Adrenal gland (tissue), 5 donors: ENCODE data around the gene INSYN2A.

Source experiments
- POLR2A ChIP-seq, 2 donors: fragments of 450-650 bp; IDR thresholded peaks; one replicate each; pipeline ENCODE4 v1.6.1; 2017; ENCODE audit warnings: antibody characterized with exemption in 2 of 2, mild to moderate bottlenecking in 2 of 2, moderate library complexity in 1 of 2
- TF ChIP-seq, protein P1 (sequence below), 6 experiments: fragments of 450-650 bp in 4 of 6; fragments of 200-600 bp in 2 of 6; sonication (generic) in 1 of 6; IDR thresholded peaks; 1 replicate in 5 of 6; 2 replicates in 1 of 6; pipeline versions ENCODE4 v1.5.1 to v1.8.0; 2016 to 2021; ENCODE audit warnings: antibody characterized with exemption in 6 of 6, mild to moderate bottlenecking in 2 of 6, moderate library complexity in 1 of 6
- donor health status: DM: no; HTN: no; CAD: no.

DNA sequence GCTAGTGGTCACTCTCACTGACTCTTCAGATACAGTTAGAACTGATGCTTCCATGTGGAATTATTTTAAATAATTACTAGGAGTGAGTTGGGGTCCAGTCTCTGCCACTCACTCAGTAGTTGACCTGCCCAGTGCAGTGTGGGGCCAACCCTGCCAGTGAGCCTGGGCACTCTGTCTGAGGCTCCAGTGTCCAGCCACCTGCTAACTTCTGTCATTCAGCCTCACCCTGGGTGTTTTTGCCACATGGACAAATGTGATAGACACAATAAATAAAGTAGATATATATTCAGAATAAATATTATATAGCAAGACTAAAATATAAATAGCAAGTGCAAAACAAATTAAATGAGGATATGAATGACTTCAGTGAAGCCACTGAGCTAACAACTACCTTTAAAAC, 7.2 kb downstream of the INSYN2A start:
- TF ChIP-seq, protein P1, sequence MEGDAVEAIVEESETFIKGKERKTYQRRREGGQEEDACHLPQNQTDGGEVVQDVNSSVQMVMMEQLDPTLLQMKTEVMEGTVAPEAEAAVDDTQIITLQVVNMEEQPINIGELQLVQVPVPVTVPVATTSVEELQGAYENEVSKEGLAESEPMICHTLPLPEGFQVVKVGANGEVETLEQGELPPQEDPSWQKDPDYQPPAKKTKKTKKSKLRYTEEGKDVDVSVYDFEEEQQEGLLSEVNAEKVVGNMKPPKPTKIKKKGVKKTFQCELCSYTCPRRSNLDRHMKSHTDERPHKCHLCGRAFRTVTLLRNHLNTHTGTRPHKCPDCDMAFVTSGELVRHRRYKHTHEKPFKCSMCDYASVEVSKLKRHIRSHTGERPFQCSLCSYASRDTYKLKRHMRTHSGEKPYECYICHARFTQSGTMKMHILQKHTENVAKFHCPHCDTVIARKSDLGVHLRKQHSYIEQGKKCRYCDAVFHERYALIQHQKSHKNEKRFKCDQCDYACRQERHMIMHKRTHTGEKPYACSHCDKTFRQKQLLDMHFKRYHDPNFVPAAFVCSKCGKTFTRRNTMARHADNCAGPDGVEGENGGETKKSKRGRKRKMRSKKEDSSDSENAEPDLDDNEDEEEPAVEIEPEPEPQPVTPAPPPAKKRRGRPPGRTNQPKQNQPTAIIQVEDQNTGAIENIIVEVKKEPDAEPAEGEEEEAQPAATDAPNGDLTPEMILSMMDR (IDR thresholded peaks at IDR 0.05): no peak
- TF ChIP-seq POLR2A (IDR thresholded peaks at IDR 0.05): no peak
